Endodermal cell (in vitro differentiated cells): ENCODE measurements around the gene STK11. TPM values are rescaled to one million over a fixed set of nuclear protein-coding genes. Genes with fewer than 3 reads are reported as not detected.

ENCODE experiments used
- DNase-seq: peaks from one replicate; pipeline ENCODE4 v3.0.0-alpha.2; 2017
- H3K27ac ChIP-seq: 2 replicates; pipeline ENCODE4 v1.5.1; 2013; ENCODE audit warnings: mild to moderate bottlenecking, low read depth, low read length, moderate library complexity
- H3K27me3 ChIP-seq: 2 replicates; pipeline ENCODE4 v1.6.1; 2013; ENCODE audit warnings: mild to moderate bottlenecking, low read length, moderate library complexity; ENCODE audit not compliant: insufficient read depth, control insufficient read depth, poor library complexity, severe bottlenecking
- H3K36me3 ChIP-seq: 2 replicates; pipeline ENCODE4 v1.7.0; 2013; ENCODE audit warnings: mild to moderate bottlenecking, low read length, moderate library complexity; ENCODE audit not compliant: control insufficient read depth, insufficient read depth
- H3K4me1 ChIP-seq: one replicate; pipeline ENCODE4 v1.7.0; 2013; ENCODE audit warnings: low read length; ENCODE audit not compliant: control insufficient read depth, insufficient read depth
- H3K4me3 ChIP-seq: 2 replicates; pipeline ENCODE4 v1.5.1; 2013; ENCODE audit warnings: mild to moderate bottlenecking, low read length, moderate library complexity
- H3K9ac ChIP-seq: 2 replicates; pipeline ENCODE4 v1.6.1; 2013; ENCODE audit warnings: mild to moderate bottlenecking, low read length, moderate library complexity; ENCODE audit not compliant: poor library complexity, severe bottlenecking; ENCODE audit errors: extremely low read depth
- H3K9me3 ChIP-seq: 2 replicates; pipeline ENCODE4 v1.6.1; 2013; ENCODE audit warnings: mild to moderate bottlenecking, low read length, moderate library complexity; ENCODE audit not compliant: control insufficient read depth
- H3K27ac Mint-ChIP-seq: 2 replicates; pipeline ENCODE4 v1.8.0; 2020; ENCODE audit warnings: mixed read lengths
- H3K27me3 Mint-ChIP-seq: 2 replicates; pipeline ENCODE4 v1.8.0; 2021; ENCODE audit warnings: mild to moderate bottlenecking, mixed read lengths; ENCODE audit not compliant: insufficient read depth
- H3K36me3 Mint-ChIP-seq: 2 replicates; pipeline ENCODE4 v1.8.0; 2020; ENCODE audit warnings: low read depth, mixed read lengths
- H3K4me1 Mint-ChIP-seq: 2 replicates; pipeline ENCODE4 v1.8.0; 2020; ENCODE audit warnings: mixed read lengths
- H3K4me3 Mint-ChIP-seq: 2 replicates; pipeline ENCODE4 v1.8.0; 2020; ENCODE audit warnings: mild to moderate bottlenecking, moderate library complexity, mixed read lengths
- H3K9me3 Mint-ChIP-seq: 2 replicates; pipeline ENCODE4 v1.8.0; 2020; ENCODE audit warnings: mild to moderate bottlenecking, mixed read lengths
- WGBS, 2 experiments: methylation state at CpG; one replicate each; pipeline versions ENCODE4 v1.1.5 to v1.1.7; 2013; ENCODE audit warnings: missing lambda C conversion rate in 2 of 2, mixed read lengths in 1 of 2; ENCODE audit not compliant: insufficient coverage in 1 of 2, insufficient read length in 1 of 2; 5-methylcytosine and 5-hydroxymethylcytosine counted together
- total RNA-seq, 2 donors: library from RNA; stranded (reverse); fragmentation: NEBNext Ultra II Directional in 1 of 2; extraction: Animal tissue kit (Norgen Biotek cat#: 25700) in 1 of 2; gene quantifications; 2 replicates in 1 of 2; 3 replicates in 1 of 2; pipeline ENCODE4 v1.2.1, GENCODE V29; 2021
- TF ChIP-seq, protein P1 (sequence below): fragments of 200-600 bp; sonication (generic); conservative IDR thresholded peaks from 2 replicates; pipeline ENCODE4 v1.5.0; 2021; ENCODE audit warnings: antibody characterized with exemption, mild to moderate bottlenecking

The STK11 gene
- total RNA-seq, 2 donors from 2014 or later: 78.8 to 81.4 TPM

DNA sequence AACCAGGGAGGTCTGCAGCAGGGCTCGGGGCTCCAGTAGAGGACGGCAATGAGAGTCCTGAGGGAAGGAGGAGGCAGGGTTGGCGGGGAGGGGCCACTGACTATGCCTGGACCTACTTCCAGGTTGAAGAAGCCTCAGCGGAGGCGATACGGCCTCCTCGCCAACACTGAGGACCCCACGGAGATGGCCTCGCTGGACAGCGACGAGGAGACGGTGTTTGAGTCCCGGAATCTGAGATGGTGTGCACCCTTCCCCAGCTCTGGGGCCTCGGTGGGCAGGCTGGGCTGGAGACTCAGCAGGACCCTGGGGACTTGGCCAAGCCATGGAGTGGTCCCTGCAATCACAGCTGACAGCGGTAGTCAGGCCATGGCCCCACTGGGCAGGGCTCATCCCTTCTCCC is 71.5 kb downstream of the STK11 start:
- peaks cover 18% of the 10 kb centered on the region for H3K4me1 Mint-ChIP-seq
- no peak for DNase-seq
- WGBS, 2 experiments: 92 to 94% methylated on average over 14 to 15 of the region's 15 CpGs
- no peaks in the 10 kb centered on the region for H3K27me3 ChIP-seq
- peaks cover 45% of the 10 kb centered on the region for H3K36me3 Mint-ChIP-seq
- no peak overlapping the region for H3K9ac ChIP-seq
- no peaks in the 10 kb centered on the region for H3K27me3 Mint-ChIP-seq
- no peak overlapping the region for H3K4me3 ChIP-seq
- peaks cover 8% of the 10 kb centered on the region for H3K4me1 ChIP-seq
- peak overlapping the region; percentile 60 for H3K4me3 Mint-ChIP-seq
- H3K27ac ChIP-seq: no peak overlapping the region
- TF ChIP-seq, protein P1, sequence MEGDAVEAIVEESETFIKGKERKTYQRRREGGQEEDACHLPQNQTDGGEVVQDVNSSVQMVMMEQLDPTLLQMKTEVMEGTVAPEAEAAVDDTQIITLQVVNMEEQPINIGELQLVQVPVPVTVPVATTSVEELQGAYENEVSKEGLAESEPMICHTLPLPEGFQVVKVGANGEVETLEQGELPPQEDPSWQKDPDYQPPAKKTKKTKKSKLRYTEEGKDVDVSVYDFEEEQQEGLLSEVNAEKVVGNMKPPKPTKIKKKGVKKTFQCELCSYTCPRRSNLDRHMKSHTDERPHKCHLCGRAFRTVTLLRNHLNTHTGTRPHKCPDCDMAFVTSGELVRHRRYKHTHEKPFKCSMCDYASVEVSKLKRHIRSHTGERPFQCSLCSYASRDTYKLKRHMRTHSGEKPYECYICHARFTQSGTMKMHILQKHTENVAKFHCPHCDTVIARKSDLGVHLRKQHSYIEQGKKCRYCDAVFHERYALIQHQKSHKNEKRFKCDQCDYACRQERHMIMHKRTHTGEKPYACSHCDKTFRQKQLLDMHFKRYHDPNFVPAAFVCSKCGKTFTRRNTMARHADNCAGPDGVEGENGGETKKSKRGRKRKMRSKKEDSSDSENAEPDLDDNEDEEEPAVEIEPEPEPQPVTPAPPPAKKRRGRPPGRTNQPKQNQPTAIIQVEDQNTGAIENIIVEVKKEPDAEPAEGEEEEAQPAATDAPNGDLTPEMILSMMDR: no peak
- no peaks in the 10 kb centered on the region for H3K9me3 Mint-ChIP-seq
- peaks cover 44% of the 10 kb centered on the region for H3K36me3 ChIP-seq
- peak overlapping the region; percentile 71 for H3K27ac Mint-ChIP-seq
- no peaks in the 10 kb centered on the region for H3K9me3 ChIP-seq

Other genes starting within 250 kb of the STK11 start
- gene WDR18, start 221.4 kb upstream of the STK11 start, total RNA-seq: 10 to 100 TPM; 68.6 to 85.6 TPM
- gene GRIN3B, start 205.4 kb upstream of the STK11 start, total RNA-seq: 1 to 10 TPM; 2.0 TPM
- gene TMEM259, start 184.7 kb upstream of the STK11 start, total RNA-seq: 100 to 1,000 TPM; 157 to 176 TPM
- gene RNU6-2, start 184.3 kb upstream of the STK11 start, total RNA-seq: not detected
- gene CNN2, start 179.2 kb upstream of the STK11 start, total RNA-seq: 100 to 1,000 TPM; 426 to 469 TPM
- gene ABCA7, start 165.7 kb upstream of the STK11 start, total RNA-seq: 10 to 100 TPM; 67.2 to 68.7 TPM
- 10 to 100 TPM; 14.8 to 17.1 TPM for gene ARHGAP45, start 138.6 kb upstream of the STK11 start, total RNA-seq
- 100 to 1,000 TPM; 225 to 254 TPM for gene POLR2E, start 110.4 kb upstream of the STK11 start, total RNA-seq
- 100 to 1,000 TPM; 331 to 449 TPM for gene GPX4, start 101.8 kb upstream of the STK11 start, total RNA-seq
- 10 to 100 TPM; 43.3 to 50.4 TPM for gene SBNO2, start 31.5 kb upstream of the STK11 start, total RNA-seq
- 10 to 100 TPM; 21.5 to 28.5 TPM for gene CBARP, start 32.2 kb downstream of the STK11 start, total RNA-seq
- 100 to 1,000 TPM; 144 to 159 TPM for gene ATP5F1D, start 36.0 kb downstream of the STK11 start, total RNA-seq
- gene MIDN, start 42.8 kb downstream of the STK11 start, total RNA-seq: 100 to 1,000 TPM; 183 to 185 TPM
- 100 to 1,000 TPM; 282 to 301 TPM for gene CIRBP, start 63.6 kb downstream of the STK11 start, total RNA-seq
- gene FAM174C, start 69.8 kb downstream of the STK11 start, total RNA-seq: 10 to 100 TPM; 45.1 to 46.0 TPM
- 10 to 100 TPM; 28.6 to 30.7 TPM for gene EFNA2, start 80.1 kb downstream of the STK11 start, total RNA-seq
- gene NDUFS7, start 178.1 kb downstream of the STK11 start, total RNA-seq: 10 to 100 TPM; 57.0 to 62.5 TPM
- 10 to 100 TPM; 38.4 to 49.6 TPM for gene GAMT, start 195.8 kb downstream of the STK11 start, total RNA-seq
- 100 to 1,000 TPM; 154 to 179 TPM for gene DAZAP1, start 201.8 kb downstream of the STK11 start, total RNA-seq
- 1,000 to 10,000 TPM; 1,298 to 1,321 TPM for gene RPS15, start 232.6 kb downstream of the STK11 start, total RNA-seq
- gene APC2, start 244.3 kb downstream of the STK11 start, total RNA-seq: under 1 TPM; 0.38 to 0.57 TPM